Inflammatory macrophage treated with lipopolysaccharide for 1 hour (primary cell): ENCODE data around the gene SNAP47.

Experiments
- DNase-seq, 2 donors: peaks; one replicate each; pipeline ENCODE4 v3.0.0-alpha.2; 2020 to 2022

The SNAP47 gene

GRCh38 chr1:227787513-227788270 lies 52.5 kb downstream of the SNAP47 start:
- DNase-seq: peak; percentile 50 to 70

GRCh38 chr1:227788271-227789083 lies 53.2 kb downstream of the SNAP47 start:
- DNase-seq: peak in 1 of 2 donors; percentile 2

- no peak for DNase-seq
Observed at GRCh38 chr1:227789084-227790033, 54.1 kb downstream of the SNAP47 start.

- no peak for DNase-seq
Observed at GRCh38 chr1:227790034-227790400, 54.8 kb downstream of the SNAP47 start.

GRCh38 chr1:227790868-227791267 lies 55.6 kb downstream of the SNAP47 start:
- no peak for DNase-seq

GRCh38 chr1:227791425-227792143 lies 56.3 kb downstream of the SNAP47 start:
- no peak for DNase-seq

- DNase-seq: no peak
Observed at GRCh38 chr1:227792216-227793078, 57.2 kb downstream of the SNAP47 start.

GRCh38 chr1:227793079-227793947 lies 58.1 kb downstream of the SNAP47 start:
- no peak for DNase-seq

- no peak for DNase-seq
Observed at GRCh38 chr1:227793948-227794816, 58.9 kb downstream of the SNAP47 start.

- no peak for DNase-seq
Observed at GRCh38 chr1:227794817-227795192, 59.6 kb downstream of the SNAP47 start.

GRCh38 chr1:227795732-227796131 lies 60.5 kb downstream of the SNAP47 start:
- no peak for DNase-seq

GRCh38 chr1:227796359-227796915 lies 61.2 kb downstream of the SNAP47 start:
- DNase-seq: no peak

GRCh38 chr1:227797144-227797543 lies 61.9 kb downstream of the SNAP47 start:
- DNase-seq: no peak

GRCh38 chr1:227797625-227798024 lies 62.4 kb downstream of the SNAP47 start:
- no peak for DNase-seq

GRCh38 chr1:227798078-227798802 lies 63.0 kb downstream of the SNAP47 start:
- no peak for DNase-seq

GRCh38 chr1:227799756-227800155 lies 64.5 kb downstream of the SNAP47 start:
- no peak for DNase-seq

- DNase-seq: no peak
Observed at GRCh38 chr1:227803933-227804332, 68.7 kb downstream of the SNAP47 start.

GRCh38 chr1:227805606-227806197 lies 70.5 kb downstream of the SNAP47 start:
- DNase-seq: no peak
